OCI-LY7 (cell line): Measurements from ENCODE around the gene GRM5.
"Not testable (repeated sequence)": the region's sequence is repeated elsewhere in the genome, so short reads cannot be mapped to it uniquely, and the experiment has no call there.

Experiments
- CTCF ChIP-seq: fragments of 200-600 bp; sonication (generic); conservative IDR thresholded peaks from 2 replicates; pipeline ENCODE4 v1.5.1; 2014; ENCODE audit warnings: mild to moderate bottlenecking, antibody characterized with exemption, low read length, moderate library complexity, mixed read lengths
- EZH2phosphoT487 ChIP-seq: fragments of 200-600 bp; sonication (generic); IDR thresholded peaks from 2 replicates; pipeline ENCODE4 v1.6.1; 2018; ENCODE audit warnings: low read depth, borderline replicate concordance, mild to moderate bottlenecking, mixed run types, antibody characterized with exemption, low read length, moderate library complexity, mixed read lengths

- TF ChIP-seq CTCF, EZH2phosphoT487: not testable (repeated sequence)
Measured at GRCh38 chr11:89063481-89063951, 2.3 kb downstream of the GRM5 start.
